Measurements from ENCODE around the gene ZNF804A.
"Not testable (repeated sequence)": the region's sequence is repeated elsewhere in the genome, so short reads cannot be mapped to it uniquely, and the experiment has no call there.

The ZNF804A gene

GRCh38 chr2:184886585-184886984 is 288.3 kb downstream of the ZNF804A start:
- H3K9ac ChIP-seq (ENCODE audit: low read length); H3K27me3 ChIP-seq (replicated peaks; ENCODE audit: control insufficient read depth, insufficient read depth, low read length); H3K4me1 ChIP-seq (ENCODE audit: control insufficient read depth, insufficient read depth, low read length); H3K4me3 ChIP-seq (ENCODE audit: low read length); H3K36me3 ChIP-seq (ENCODE audit: control insufficient read depth, insufficient read depth, low read length, severe bottlenecking); DNase-seq (ENCODE audit: low read depth); H3K9me3 ChIP-seq (ENCODE audit: control insufficient read depth, low read length): not testable (repeated sequence)

GRCh38 chr2:184890311-184890710 is 292.0 kb downstream of the ZNF804A start:
- DNase-seq (ENCODE audit: low read depth) = peak; percentile 32
- Histone ChIP-seq H3K9ac (ENCODE audit: low read length) (no peak overlapping the region), H3K36me3 (ENCODE audit: control insufficient read depth, insufficient read depth, low read length, severe bottlenecking) (no peaks in the 10 kb centered on the region), H3K9me3 (ENCODE audit: control insufficient read depth, low read length) (no peaks in the 10 kb centered on the region), H3K4me1 (ENCODE audit: control insufficient read depth, insufficient read depth, low read length) (no peaks in the 10 kb centered on the region), H3K4me3 (ENCODE audit: low read length) (peak overlapping the region; percentile 37), H3K27me3 (replicated peaks; ENCODE audit: control insufficient read depth, insufficient read depth, low read length) (no peaks in the 10 kb centered on the region)

GRCh38 chr2:184904991-184905390 is 306.7 kb downstream of the ZNF804A start:
- no peaks in the 10 kb centered on the region for H3K27me3 ChIP-seq (replicated peaks; ENCODE audit: control insufficient read depth, insufficient read depth, low read length)
- no peak overlapping the region for H3K9ac ChIP-seq (ENCODE audit: low read length)
- H3K4me1 ChIP-seq (ENCODE audit: control insufficient read depth, insufficient read depth, low read length) = no peaks in the 10 kb centered on the region
- H3K9me3 ChIP-seq (ENCODE audit: control insufficient read depth, low read length) = peaks cover 6% of the 10 kb centered on the region
- no peak for DNase-seq (ENCODE audit: low read depth)
- H3K36me3 ChIP-seq (ENCODE audit: control insufficient read depth, insufficient read depth, low read length, severe bottlenecking) = no peaks in the 10 kb centered on the region
- H3K4me3 ChIP-seq (ENCODE audit: low read length) = no peak overlapping the region

- no peak for DNase-seq (ENCODE audit: low read depth)
- H3K9me3 ChIP-seq (ENCODE audit: control insufficient read depth, low read length) = peaks cover 7% of the 10 kb centered on the region
- no peaks in the 10 kb centered on the region for H3K36me3 ChIP-seq (ENCODE audit: control insufficient read depth, insufficient read depth, low read length, severe bottlenecking)
- H3K9ac ChIP-seq (ENCODE audit: low read length) = no peak overlapping the region
- no peaks in the 10 kb centered on the region for H3K4me1 ChIP-seq (ENCODE audit: control insufficient read depth, insufficient read depth, low read length)
- H3K27me3 ChIP-seq (replicated peaks; ENCODE audit: control insufficient read depth, insufficient read depth, low read length) = no peaks in the 10 kb centered on the region
- H3K4me3 ChIP-seq (ENCODE audit: low read length) = no peak overlapping the region
Observed at GRCh38 chr2:184906160-184906559, 307.8 kb downstream of the ZNF804A start.

GRCh38 chr2:184906709-184907108 is 308.4 kb downstream of the ZNF804A start:
- Histone ChIP-seq H3K4me1 (ENCODE audit: control insufficient read depth, insufficient read depth, low read length) (no peaks in the 10 kb centered on the region), H3K9me3 (ENCODE audit: control insufficient read depth, low read length) (peaks cover 7% of the 10 kb centered on the region), H3K27me3 (replicated peaks; ENCODE audit: control insufficient read depth, insufficient read depth, low read length) (no peaks in the 10 kb centered on the region), H3K4me3 (ENCODE audit: low read length) (no peak overlapping the region), H3K36me3 (ENCODE audit: control insufficient read depth, insufficient read depth, low read length, severe bottlenecking) (no peaks in the 10 kb centered on the region), H3K9ac (ENCODE audit: low read length) (no peak overlapping the region)
- DNase-seq (ENCODE audit: low read depth) = peak; percentile 8

- no peak overlapping the region for H3K9ac ChIP-seq (ENCODE audit: low read length)
- H3K9me3 ChIP-seq (ENCODE audit: control insufficient read depth, low read length) = peaks cover 20% of the 10 kb centered on the region
- no peaks in the 10 kb centered on the region for H3K36me3 ChIP-seq (ENCODE audit: control insufficient read depth, insufficient read depth, low read length, severe bottlenecking)
- no peaks in the 10 kb centered on the region for H3K27me3 ChIP-seq (replicated peaks; ENCODE audit: control insufficient read depth, insufficient read depth, low read length)
- H3K4me1 ChIP-seq (ENCODE audit: control insufficient read depth, insufficient read depth, low read length) = no peaks in the 10 kb centered on the region
- no peak for DNase-seq (ENCODE audit: low read depth)
- no peak overlapping the region for H3K4me3 ChIP-seq (ENCODE audit: low read length)
Observed at GRCh38 chr2:184908966-184909365, 310.6 kb downstream of the ZNF804A start.

- H3K36me3 ChIP-seq (ENCODE audit: control insufficient read depth, insufficient read depth, low read length, severe bottlenecking) = no peaks in the 10 kb centered on the region
- H3K4me3 ChIP-seq (ENCODE audit: low read length) = no peak overlapping the region
- no peak overlapping the region for H3K9ac ChIP-seq (ENCODE audit: low read length)
- peaks cover 7% of the 10 kb centered on the region for H3K9me3 ChIP-seq (ENCODE audit: control insufficient read depth, low read length)
- DNase-seq (ENCODE audit: low read depth) = no peak
- no peaks in the 10 kb centered on the region for H3K4me1 ChIP-seq (ENCODE audit: control insufficient read depth, insufficient read depth, low read length)
- H3K27me3 ChIP-seq (replicated peaks; ENCODE audit: control insufficient read depth, insufficient read depth, low read length) = no peaks in the 10 kb centered on the region
Observed at GRCh38 chr2:184920451-184920965, 322.2 kb downstream of the ZNF804A start.

GRCh38 chr2:184921676-184922075 is 323.3 kb downstream of the ZNF804A start:
- DNase-seq (ENCODE audit: low read depth) = no peak
- no peak overlapping the region for H3K9ac ChIP-seq (ENCODE audit: low read length)

GRCh38 chr2:184923751-184924150 is 325.4 kb downstream of the ZNF804A start:
- no peak for DNase-seq (ENCODE audit: low read depth)
- H3K36me3 ChIP-seq (ENCODE audit: control insufficient read depth, insufficient read depth, low read length, severe bottlenecking) = no peaks in the 10 kb centered on the region
- H3K27me3 ChIP-seq (replicated peaks; ENCODE audit: control insufficient read depth, insufficient read depth, low read length) = no peaks in the 10 kb centered on the region
- no peaks in the 10 kb centered on the region for H3K4me1 ChIP-seq (ENCODE audit: control insufficient read depth, insufficient read depth, low read length)
- peaks cover 15% of the 10 kb centered on the region for H3K9me3 ChIP-seq (ENCODE audit: control insufficient read depth, low read length)
- no peak overlapping the region for H3K9ac ChIP-seq (ENCODE audit: low read length)
- no peak overlapping the region for H3K4me3 ChIP-seq (ENCODE audit: low read length)

More at GRCh38 chr2:184921676-184922075, 323.3 kb downstream of the ZNF804A start:
- H3K4me1 ChIP-seq (ENCODE audit: control insufficient read depth, insufficient read depth, low read length) = no peaks in the 10 kb centered on the region
- H3K9me3 ChIP-seq (ENCODE audit: control insufficient read depth, low read length) = peaks cover 15% of the 10 kb centered on the region
- no peaks in the 10 kb centered on the region for H3K36me3 ChIP-seq (ENCODE audit: control insufficient read depth, insufficient read depth, low read length, severe bottlenecking)
- no peak overlapping the region for H3K4me3 ChIP-seq (ENCODE audit: low read length)
- no peaks in the 10 kb centered on the region for H3K27me3 ChIP-seq (replicated peaks; ENCODE audit: control insufficient read depth, insufficient read depth, low read length)

GRCh38 chr2:184927040-184927439 is 328.7 kb downstream of the ZNF804A start:
- H3K4me1 ChIP-seq (ENCODE audit: control insufficient read depth, insufficient read depth, low read length) = no peaks in the 10 kb centered on the region
- peaks cover 15% of the 10 kb centered on the region for H3K9me3 ChIP-seq (ENCODE audit: control insufficient read depth, low read length)
- H3K9ac ChIP-seq (ENCODE audit: low read length) = no peak overlapping the region
- no peaks in the 10 kb centered on the region for H3K36me3 ChIP-seq (ENCODE audit: control insufficient read depth, insufficient read depth, low read length, severe bottlenecking)
- no peak for DNase-seq (ENCODE audit: low read depth)
- H3K4me3 ChIP-seq (ENCODE audit: low read length) = no peak overlapping the region
- H3K27me3 ChIP-seq (replicated peaks; ENCODE audit: control insufficient read depth, insufficient read depth, low read length) = no peaks in the 10 kb centered on the region

- no peak overlapping the region for H3K4me3 ChIP-seq (ENCODE audit: low read length)
- H3K9ac ChIP-seq (ENCODE audit: low read length) = no peak overlapping the region
- DNase-seq (ENCODE audit: low read depth) = no peak
Observed at GRCh38 chr2:184936761-184937160, 338.4 kb downstream of the ZNF804A start.

More at GRCh38 chr2:184936761-184937160, 338.4 kb downstream of the ZNF804A start:
- no peaks in the 10 kb centered on the region for H3K9me3 ChIP-seq (ENCODE audit: control insufficient read depth, low read length)
- no peaks in the 10 kb centered on the region for H3K27me3 ChIP-seq (replicated peaks; ENCODE audit: control insufficient read depth, insufficient read depth, low read length)
- no peaks in the 10 kb centered on the region for H3K4me1 ChIP-seq (ENCODE audit: control insufficient read depth, insufficient read depth, low read length)
- H3K36me3 ChIP-seq (ENCODE audit: control insufficient read depth, insufficient read depth, low read length, severe bottlenecking) = no peaks in the 10 kb centered on the region
